Smooth muscle cell (in vitro differentiated cells): ENCODE results near the gene C19orf73. TPM values are rescaled to one million over a fixed set of nuclear protein-coding genes. Genes with fewer than 3 reads are reported as not detected.

Source experiments
- DNase-seq: peaks from one replicate; lab custom pipeline; 2025; ENCODE audit not compliant: unreplicated experiment; lab: John Stamatoyannopoulos, UW
- H2AFZ ChIP-seq: fragments of 200-600 bp; sonication (generic); 2 replicates; pipeline ENCODE4 v1.6.0; 2016; ENCODE audit warnings: antibody characterized with exemption, low read depth, mild to moderate bottlenecking
- H3F3A ChIP-seq: fragments of 200-600 bp; sonication (generic); 2 replicates; pipeline ENCODE4 v1.6.0; 2017; ENCODE audit warnings: antibody characterized with exemption, low read depth
- H3K27ac ChIP-seq: fragments of 200-600 bp; sonication (generic); 2 replicates; pipeline ENCODE4 v1.5.1; 2016; ENCODE audit warnings: low read depth, mild to moderate bottlenecking
- H3K27me3 ChIP-seq: fragments of 200-600 bp; sonication (generic); 2 replicates; pipeline ENCODE4 v1.6.1; 2016; ENCODE audit warnings: low read depth, mild to moderate bottlenecking
- H3K36me3 ChIP-seq: fragments of 200-600 bp; sonication (generic); 2 replicates; pipeline ENCODE4 v1.5.1; 2016; ENCODE audit warnings: low read depth
- H3K4me1 ChIP-seq: fragments of 200-600 bp; sonication (generic); 2 replicates; pipeline ENCODE4 v1.5.1; 2016; ENCODE audit warnings: low read depth
- H3K4me2 ChIP-seq: fragments of 200-600 bp; sonication (generic); 2 replicates; pipeline ENCODE4 v1.6.0; 2016; ENCODE audit warnings: mild to moderate bottlenecking
- H3K4me3 ChIP-seq: fragments of 200-600 bp; sonication (generic); 2 replicates; pipeline ENCODE4 v1.5.1; 2016; ENCODE audit warnings: mild to moderate bottlenecking
- H3K79me2 ChIP-seq: fragments of 200-600 bp; sonication (generic); 2 replicates; pipeline ENCODE4 v1.6.0; 2016; ENCODE audit warnings: low read depth, mild to moderate bottlenecking
- H3K9ac ChIP-seq: fragments of 200-600 bp; sonication (generic); 2 replicates; pipeline ENCODE4 v1.6.0; 2016; ENCODE audit warnings: low read depth
- H3K9me3 ChIP-seq: fragments of 200-600 bp; sonication (generic); replicated peaks from 2 replicates; pipeline ENCODE4 v1.5.1; 2016; ENCODE audit warnings: low read depth
- H4K20me1 ChIP-seq: fragments of 200-600 bp; sonication (generic); 2 replicates; pipeline ENCODE4 v1.6.0; 2016; ENCODE audit warnings: low read depth
- WGBS: methylation state at CpG from one replicate; pipeline ENCODE4 v1.1.7; 2016; ENCODE audit warnings: low lambda C conversion rate; 5-methylcytosine and 5-hydroxymethylcytosine counted together
- polyA plus RNA-seq: library from polyadenylated mRNA; unstranded; fragments of >200 nt; fragmentation: Nextera tagmentation; extraction: Ambion mirVana; gene quantifications from 2 replicates; pipeline ENCODE4 v1.2.1, GENCODE V29; 2016
- small RNA-seq: library from RNA; depleted of rRNA; stranded (forward); fragments of <200 nt; gene quantifications from one replicate; pipeline ENCODE3, GENCODE V24; 2014
- total RNA-seq: library from RNA; depleted of rRNA; stranded (reverse); fragments of >200 nt; gene quantifications from 2 replicates; pipeline ENCODE4 v1.2.3, GENCODE V29; 2014
- TF ChIP-seq, protein P1 (sequence below): fragments of 200-600 bp; sonication (generic); IDR thresholded peaks from 2 replicates; pipeline ENCODE4 v1.5.1; 2017; ENCODE audit warnings: borderline replicate concordance, mild to moderate bottlenecking, antibody characterized with exemption; ENCODE audit not compliant: insufficient read depth, poor library complexity, severe bottlenecking

C19orf73 gene
- total and polyA plus RNA-seq, 2 experiments from 2014 or later, result 0.74 to 2.9 TPM

DNA sequence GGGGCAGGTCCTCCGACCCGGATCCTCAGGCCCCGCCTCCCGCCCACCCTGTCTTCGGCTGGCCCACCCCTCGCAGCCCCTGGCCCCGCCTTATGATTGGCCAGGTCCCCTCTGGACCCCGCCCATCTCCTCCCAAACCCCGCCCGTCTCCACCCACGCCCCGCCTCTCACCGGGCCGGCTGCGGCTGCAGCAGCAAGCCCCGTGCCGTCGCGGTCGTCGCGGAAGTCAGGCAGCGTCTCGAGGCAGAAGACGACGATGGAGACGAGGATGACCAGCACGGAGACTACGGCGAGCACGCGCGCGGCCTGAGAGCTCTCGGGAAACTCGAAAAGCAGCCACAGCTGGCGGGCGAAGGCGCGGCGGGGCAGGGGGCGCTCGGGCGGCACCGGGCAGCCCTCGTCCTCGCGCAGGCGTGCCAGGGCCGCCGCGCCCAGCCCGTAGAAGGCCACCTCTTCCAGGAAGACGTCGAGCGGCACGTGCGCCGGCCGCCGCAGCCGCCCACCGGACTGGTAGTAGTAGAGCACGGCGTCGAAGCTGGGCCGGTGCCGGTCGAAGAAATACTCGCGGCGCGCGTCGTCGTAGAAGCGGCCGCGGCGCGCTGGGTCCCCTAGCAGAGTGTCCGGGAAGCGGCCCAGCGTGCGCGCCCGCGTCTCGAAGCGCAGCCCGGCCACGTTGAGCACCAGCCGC, 46.9 kb downstream of the C19orf73 start:
- WGBS, result 14% methylated on average over 77 of the region's 93 CpGs
- H3K4me3 ChIP-seq, result no peak overlapping the region
- H3K4me2 ChIP-seq, result peak overlapping the region; percentile 74
- H3K27me3 ChIP-seq, result peaks cover 29% of the 10 kb centered on the region
- H3K9me3 ChIP-seq, result no peaks in the 10 kb centered on the region
- no peak overlapping the region for H3K27ac ChIP-seq
- H3K79me2 ChIP-seq, result no peaks in the 10 kb centered on the region
- no peaks in the 10 kb centered on the region for H4K20me1 ChIP-seq
- H3K36me3 ChIP-seq, result no peaks in the 10 kb centered on the region
- H3F3A ChIP-seq, result no peaks in the 10 kb centered on the region
- H2AFZ ChIP-seq, result no peak overlapping the region
- no peak overlapping the region for H3K9ac ChIP-seq
- TF ChIP-seq, protein P1, sequence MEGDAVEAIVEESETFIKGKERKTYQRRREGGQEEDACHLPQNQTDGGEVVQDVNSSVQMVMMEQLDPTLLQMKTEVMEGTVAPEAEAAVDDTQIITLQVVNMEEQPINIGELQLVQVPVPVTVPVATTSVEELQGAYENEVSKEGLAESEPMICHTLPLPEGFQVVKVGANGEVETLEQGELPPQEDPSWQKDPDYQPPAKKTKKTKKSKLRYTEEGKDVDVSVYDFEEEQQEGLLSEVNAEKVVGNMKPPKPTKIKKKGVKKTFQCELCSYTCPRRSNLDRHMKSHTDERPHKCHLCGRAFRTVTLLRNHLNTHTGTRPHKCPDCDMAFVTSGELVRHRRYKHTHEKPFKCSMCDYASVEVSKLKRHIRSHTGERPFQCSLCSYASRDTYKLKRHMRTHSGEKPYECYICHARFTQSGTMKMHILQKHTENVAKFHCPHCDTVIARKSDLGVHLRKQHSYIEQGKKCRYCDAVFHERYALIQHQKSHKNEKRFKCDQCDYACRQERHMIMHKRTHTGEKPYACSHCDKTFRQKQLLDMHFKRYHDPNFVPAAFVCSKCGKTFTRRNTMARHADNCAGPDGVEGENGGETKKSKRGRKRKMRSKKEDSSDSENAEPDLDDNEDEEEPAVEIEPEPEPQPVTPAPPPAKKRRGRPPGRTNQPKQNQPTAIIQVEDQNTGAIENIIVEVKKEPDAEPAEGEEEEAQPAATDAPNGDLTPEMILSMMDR, result no peak
- DNase-seq, result no peak
- no peaks in the 10 kb centered on the region for H3K4me1 ChIP-seq

DNA sequence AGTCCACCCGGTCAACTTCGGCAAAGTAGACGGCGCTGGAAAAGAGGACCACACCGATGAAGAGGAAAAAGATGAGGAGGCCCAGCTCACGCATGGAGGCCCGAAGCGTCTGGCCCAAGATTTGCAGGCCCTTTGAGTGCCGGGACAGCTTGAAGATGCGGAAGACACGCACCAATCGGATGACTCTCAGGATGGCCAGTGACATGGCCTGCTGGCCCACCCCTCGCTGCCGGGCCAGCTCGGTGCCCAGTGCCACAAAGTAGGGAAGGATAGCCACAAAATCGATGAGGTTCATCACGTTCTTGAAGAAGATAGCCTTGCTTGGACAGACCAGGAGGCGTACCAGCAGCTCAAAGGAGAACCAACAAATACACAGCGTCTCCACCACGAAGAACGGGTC, 48.5 kb downstream of the C19orf73 start:
- Histone ChIP-seq H3K9me3 (no peaks in the 10 kb centered on the region), H3K4me1 (peaks cover 4% of the 10 kb centered on the region), H3K4me3 (no peak overlapping the region), H3K9ac (no peak overlapping the region), H4K20me1 (no peaks in the 10 kb centered on the region), H3K27me3 (peaks cover 29% of the 10 kb centered on the region), H3F3A (no peaks in the 10 kb centered on the region), H3K27ac (no peak overlapping the region), H3K4me2 (no peak overlapping the region), H3K79me2 (no peaks in the 10 kb centered on the region), H2AFZ (no peak overlapping the region), H3K36me3 (no peaks in the 10 kb centered on the region)
- DNase-seq, result no peak
- WGBS, result 96% methylated on average over 21 of the region's 21 CpGs
- TF ChIP-seq, protein P1, result no peak

DNA sequence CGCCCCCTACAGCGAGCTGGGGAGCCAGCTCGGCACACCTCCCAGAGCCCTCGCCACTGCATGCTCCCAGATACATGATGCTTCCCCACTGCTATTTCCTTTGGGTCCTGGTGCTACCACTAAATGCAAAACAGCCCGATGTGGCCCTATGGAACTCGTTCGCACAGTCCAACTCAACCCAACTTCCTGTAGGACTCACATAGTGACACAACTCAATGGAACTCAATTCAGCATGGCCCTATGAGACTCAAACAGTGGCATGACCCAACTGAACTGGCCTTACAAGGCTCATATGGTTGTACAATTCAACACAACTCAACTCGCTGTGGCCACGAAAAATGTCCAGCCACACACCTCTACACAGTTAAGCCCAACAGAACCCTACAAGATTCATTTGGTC, 49.9 kb downstream of the C19orf73 start:
- no peaks in the 10 kb centered on the region for H3F3A ChIP-seq
- H3K4me2 ChIP-seq, result no peak overlapping the region
- no peak overlapping the region for H3K4me3 ChIP-seq
- no peak overlapping the region for H2AFZ ChIP-seq
- H3K9ac ChIP-seq, result no peak overlapping the region
- H3K36me3 ChIP-seq, result no peaks in the 10 kb centered on the region
- no peak for DNase-seq
- H3K27ac ChIP-seq, result no peak overlapping the region
- H4K20me1 ChIP-seq, result no peaks in the 10 kb centered on the region
- no peaks in the 10 kb centered on the region for H3K79me2 ChIP-seq
- TF ChIP-seq, protein P1, result no peak
- no peaks in the 10 kb centered on the region for H3K9me3 ChIP-seq
- H3K27me3 ChIP-seq, result peaks cover 29% of the 10 kb centered on the region
- WGBS, result 96% methylated on average over 9 of the region's 9 CpGs
- H3K4me1 ChIP-seq, result peaks cover 16% of the 10 kb centered on the region

Small RNAs within 50 kb of the gene (small RNA-seq; reads per million reads assigned to genes)
- gene RN7SL708P, result not detected

Other genes starting within 250 kb of the C19orf73 start
- gene PPP1R15A, start 246.7 kb downstream of the C19orf73 start, total RNA-seq, result 88.5 and 99.3 TPM in 2 replicates
- gene PPP1R15A, start 246.7 kb downstream of the C19orf73 start, polyA plus RNA-seq, result 339 and 357 TPM in 2 replicates
- 0.18 TPM in 1 of 2 replicates, not detected in the other for gene TULP2, start 220.4 kb downstream of the C19orf73 start, total RNA-seq
- gene TULP2, start 220.4 kb downstream of the C19orf73 start, polyA plus RNA-seq, result 1.2 and 1.8 TPM in 2 replicates
- gene NUCB1, start 218.8 kb downstream of the C19orf73 start, total RNA-seq, result 146 and 221 TPM in 2 replicates
- 292 and 329 TPM in 2 replicates for gene NUCB1, start 218.8 kb downstream of the C19orf73 start, polyA plus RNA-seq
- 0.27 TPM in 1 of 2 replicates, not detected in the other for gene DHDH, start 185.4 kb downstream of the C19orf73 start, total RNA-seq
- gene DHDH, start 185.4 kb downstream of the C19orf73 start, polyA plus RNA-seq, result 0.87 and 1.0 TPM in 2 replicates
- 42.8 and 124 TPM in 2 replicates for gene BAX, start 164.3 kb downstream of the C19orf73 start, total RNA-seq
- gene BAX, start 164.3 kb downstream of the C19orf73 start, polyA plus RNA-seq, result 153 and 185 TPM in 2 replicates
- gene FTL, start 153.8 kb downstream of the C19orf73 start, total RNA-seq, result 5,371 and 5,904 TPM in 2 replicates
- gene FTL, start 153.8 kb downstream of the C19orf73 start, polyA plus RNA-seq, result 11,768 and 12,053 TPM in 2 replicates
- gene GYS1, start 125.8 kb downstream of the C19orf73 start, total RNA-seq, result 40.8 and 58.1 TPM in 2 replicates
- gene GYS1, start 125.8 kb downstream of the C19orf73 start, polyA plus RNA-seq, result 75.2 and 82.6 TPM in 2 replicates
- 74.3 and 89.4 TPM in 2 replicates for gene RUVBL2, start 125.3 kb downstream of the C19orf73 start, total RNA-seq
- 117 and 123 TPM in 2 replicates for gene RUVBL2, start 125.3 kb downstream of the C19orf73 start, polyA plus RNA-seq
- gene LHB, start 102.1 kb downstream of the C19orf73 start, total RNA-seq, result not detected in 2 replicates
- 0.39 TPM in 1 of 2 replicates, not detected in the other for gene LHB, start 102.1 kb downstream of the C19orf73 start, polyA plus RNA-seq
- not detected in 2 replicates for gene CGB3, start 94.8 kb downstream of the C19orf73 start, total RNA-seq
- 0.45 and 1.8 TPM in 2 replicates for gene CGB3, start 94.8 kb downstream of the C19orf73 start, polyA plus RNA-seq
- 2.3 TPM in 1 of 2 replicates, not detected in the other for gene CGB2, start 87.3 kb downstream of the C19orf73 start, total RNA-seq
- 1.3 TPM in 1 of 2 replicates, not detected in the other for gene CGB2, start 87.3 kb downstream of the C19orf73 start, polyA plus RNA-seq
- gene CGB1, start 82.2 kb downstream of the C19orf73 start, total RNA-seq, result not detected in 2 replicates
- gene CGB1, start 82.2 kb downstream of the C19orf73 start, polyA plus RNA-seq, result not detected in 2 replicates
- 2.5 TPM in 1 of 2 replicates, not detected in the other for gene CGB5, start 75.3 kb downstream of the C19orf73 start, total RNA-seq
- 2.0 and 3.4 TPM in 2 replicates for gene CGB5, start 75.3 kb downstream of the C19orf73 start, polyA plus RNA-seq
- not detected in 2 replicates for gene CGB8, start 70.0 kb downstream of the C19orf73 start, total RNA-seq
- 1.0 and 7.4 TPM in 2 replicates for gene CGB8, start 70.0 kb downstream of the C19orf73 start, polyA plus RNA-seq
- gene CGB7, start 61.4 kb downstream of the C19orf73 start, total RNA-seq, result 1.3 and 2.0 TPM in 2 replicates
- 2.5 and 7.6 TPM in 2 replicates for gene CGB7, start 61.4 kb downstream of the C19orf73 start, polyA plus RNA-seq
- gene NTF4, start 54.3 kb downstream of the C19orf73 start, total RNA-seq, result 1.2 and 1.8 TPM in 2 replicates
- gene NTF4, start 54.3 kb downstream of the C19orf73 start, polyA plus RNA-seq, result 1.4 and 7.8 TPM in 2 replicates
- gene KCNA7, start 46.4 kb downstream of the C19orf73 start, total RNA-seq, result not detected in 2 replicates
- gene KCNA7, start 46.4 kb downstream of the C19orf73 start, polyA plus RNA-seq, result 0.08 and 0.18 TPM in 2 replicates
- gene SNRNP70, start 33.7 kb downstream of the C19orf73 start, total RNA-seq, result 164 and 200 TPM in 2 replicates
- 206 and 216 TPM in 2 replicates for gene SNRNP70, start 33.7 kb downstream of the C19orf73 start, polyA plus RNA-seq
- gene LIN7B, start 4.8 kb downstream of the C19orf73 start, total RNA-seq, result 11.7 and 16.5 TPM in 2 replicates
- gene LIN7B, start 4.8 kb downstream of the C19orf73 start, polyA plus RNA-seq, result 24.7 and 30.7 TPM in 2 replicates
- gene PPFIA3, start 401 bp upstream of the C19orf73 start, total RNA-seq, result 3.2 and 10.9 TPM in 2 replicates
- 16.3 and 20.3 TPM in 2 replicates for gene PPFIA3, start 401 bp upstream of the C19orf73 start, polyA plus RNA-seq
- 1.1 TPM in 1 of 2 replicates, not detected in the other for gene HRC, start 36.3 kb upstream of the C19orf73 start, total RNA-seq
- gene HRC, start 36.3 kb upstream of the C19orf73 start, polyA plus RNA-seq, result 0.06 and 0.84 TPM in 2 replicates
- gene TRPM4, start 38.6 kb upstream of the C19orf73 start, total RNA-seq, result 15.0 and 27.7 TPM in 2 replicates
- 32.1 and 47.0 TPM in 2 replicates for gene TRPM4, start 38.6 kb upstream of the C19orf73 start, polyA plus RNA-seq
- gene SLC6A16, start 206.0 kb upstream of the C19orf73 start, total RNA-seq, result 0.63 and 1.4 TPM in 2 replicates
- 2.3 and 2.8 TPM in 2 replicates for gene SLC6A16, start 206.0 kb upstream of the C19orf73 start, polyA plus RNA-seq
- gene CD37, start 216.3 kb upstream of the C19orf73 start, total RNA-seq, result not detected in 2 replicates
- gene CD37, start 216.3 kb upstream of the C19orf73 start, polyA plus RNA-seq, result 7.0 and 8.8 TPM in 2 replicates
- gene TEAD2, start 243.3 kb upstream of the C19orf73 start, total RNA-seq, result 46.0 and 71.8 TPM in 2 replicates
- gene TEAD2, start 243.3 kb upstream of the C19orf73 start, polyA plus RNA-seq, result 55.3 and 58.5 TPM in 2 replicates
- 2.3 and 6.3 TPM in 2 replicates for gene DKKL1, start 244.7 kb upstream of the C19orf73 start, total RNA-seq
- 2.8 and 6.4 TPM in 2 replicates for gene DKKL1, start 244.7 kb upstream of the C19orf73 start, polyA plus RNA-seq